IMR-90 (cell line): Measurements from ENCODE around the gene CNPY4. TPM values are rescaled to one million over a fixed set of nuclear protein-coding genes. Genes with fewer than 3 reads are reported as not detected.
A peak's percentile ranks its signal among the peaks of the same experiment; 100 is the strongest.
"Not testable (repeated sequence)": the region's sequence is repeated elsewhere in the genome, so short reads cannot be mapped to it uniquely, and the experiment has no call there.

ENCODE experiments used
- ATAC-seq: fragments of 200-7000 bp; cut with Tn5 transposase; 2 replicates; pipeline ENCODE4 v1.9.1; 2020; ENCODE audit warnings: low read depth, mild to moderate bottlenecking, moderate library complexity
- BruUV-seq: library from RNA; stranded (reverse); fragments of 400-500 nt; replicated peaks from 2 replicates; lab custom pipeline; 2021; lab: Mats Ljungman, UMichigan
- CTCF ChIA-PET: fragments of 300-600 bp; formaldehyde crosslinking; extraction: SDS; loops from one replicate; lab custom pipeline; 2021; ENCODE audit warnings: antibody characterized with exemption; lab: Yijun Ruan, JAX
- POLR2A ChIA-PET: fragments of 300-600 bp; sonication (Branson Sonifier 250); formaldehyde crosslinking; loops from one replicate; lab custom pipeline; 2022; ENCODE audit warnings: antibody characterized with exemption; ENCODE audit not compliant: unreplicated experiment; lab: Charles Lee
- DNase-seq: peaks from one replicate; pipeline ENCODE4 v3.0.0; 2013
- H2AFZ ChIP-seq: replicated peaks from 2 replicates; pipeline ENCODE3; 2013; ENCODE audit warnings: low read length, mild to moderate bottlenecking; ENCODE audit not compliant: poor library complexity
- H2AK5ac ChIP-seq: 2 replicates; pipeline ENCODE4 v1.6.1; 2013; ENCODE audit warnings: low read depth, low read length, inconsistent platforms
- H2AK9ac ChIP-seq: replicated peaks from 2 replicates; pipeline ENCODE3; 2013; ENCODE audit warnings: mild to moderate bottlenecking, low read depth, low read length, moderate library complexity; ENCODE audit not compliant: poor library complexity
- H2BK120ac ChIP-seq: 2 replicates; pipeline ENCODE4 v1.6.1; 2013; ENCODE audit warnings: low read depth, low read length, inconsistent platforms
- H2BK15ac ChIP-seq: 3 replicates; pipeline ENCODE4 v1.6.1; 2013; ENCODE audit warnings: low read depth, low read length, inconsistent platforms
- H2BK20ac ChIP-seq: 2 replicates; pipeline ENCODE4 v1.6.1; 2013; ENCODE audit warnings: low read depth, mild to moderate bottlenecking, inconsistent platforms, low read length, moderate library complexity
- H2BK5ac ChIP-seq: 2 replicates; pipeline ENCODE4 v1.6.1; 2013; ENCODE audit warnings: mild to moderate bottlenecking, low read depth, low read length, inconsistent platforms; ENCODE audit not compliant: poor library complexity, severe bottlenecking
- H3K14ac ChIP-seq: replicated peaks from 2 replicates; pipeline ENCODE4 v1.6.1; 2013; ENCODE audit warnings: low read depth, low read length, inconsistent platforms
- H3K18ac ChIP-seq: 2 replicates; pipeline ENCODE4 v1.6.1; 2013; ENCODE audit warnings: low read depth, low read length, control low read depth
- H3K23ac ChIP-seq: 2 replicates; pipeline ENCODE4 v1.6.1; 2013; ENCODE audit warnings: low read depth, low read length, inconsistent platforms
- H3K27ac ChIP-seq: 2 replicates; pipeline ENCODE4 v1.5.1; 2013; ENCODE audit warnings: mild to moderate bottlenecking, control low read depth, low read length; ENCODE audit not compliant: insufficient read depth
- H3K27me3 ChIP-seq: 2 replicates; pipeline ENCODE4 v1.6.1; 2013; ENCODE audit warnings: low read length; ENCODE audit not compliant: control insufficient read depth, insufficient read depth
- H3K36me3 ChIP-seq: 2 replicates; pipeline ENCODE4 v1.6.1; 2013; ENCODE audit warnings: low read length, mixed read lengths; ENCODE audit not compliant: control insufficient read depth, insufficient read depth
- H3K4ac ChIP-seq: 2 replicates; pipeline ENCODE4 v1.6.1; 2013; ENCODE audit warnings: low read depth, low read length, inconsistent platforms
- H3K4me1 ChIP-seq: 2 replicates; pipeline ENCODE4 v1.6.1; 2013; ENCODE audit warnings: low read length, mixed read lengths; ENCODE audit not compliant: control insufficient read depth, insufficient read depth
- H3K4me2 ChIP-seq: 2 replicates; pipeline ENCODE4 v1.6.1; 2013; ENCODE audit warnings: low read depth, mild to moderate bottlenecking, control low read depth, low read length, moderate library complexity
- H3K4me3 ChIP-seq: 2 replicates; pipeline ENCODE4 v1.5.1; 2013; ENCODE audit warnings: low read depth, mild to moderate bottlenecking, control low read depth, low read length, moderate library complexity; ENCODE audit not compliant: insufficient read depth
- H3K56ac ChIP-seq: 2 replicates; pipeline ENCODE4 v1.6.1; 2013; ENCODE audit warnings: low read length, inconsistent platforms; ENCODE audit not compliant: insufficient read depth; ENCODE audit errors: extremely low read depth
- H3K79me1 ChIP-seq, 2 experiments: 2 replicates each; pipeline ENCODE4 v1.6.1; 2013; ENCODE audit warnings: low read length in 2 of 2, inconsistent platforms in 1 of 2, low read depth in 1 of 2
- H3K9ac ChIP-seq: 2 replicates; pipeline ENCODE4 v1.6.1; 2013; ENCODE audit warnings: low read depth, low read length, control low read depth
- H3K9me1 ChIP-seq: 2 replicates; pipeline ENCODE4 v1.6.1; 2013; ENCODE audit warnings: low read length, inconsistent platforms; ENCODE audit not compliant: insufficient read depth
- H3K9me3 ChIP-seq: 2 replicates; pipeline ENCODE4 v1.6.1; 2013; ENCODE audit warnings: low read length; ENCODE audit not compliant: control insufficient read depth, insufficient read depth
- H4K20me1 ChIP-seq: 2 replicates; pipeline ENCODE4 v1.6.1; 2013; ENCODE audit warnings: low read length, inconsistent platforms; ENCODE audit not compliant: insufficient read depth
- H4K5ac ChIP-seq: 2 replicates; pipeline ENCODE4 v1.6.1; 2013; ENCODE audit warnings: mild to moderate bottlenecking, low read depth, low read length, control low read depth
- H4K8ac ChIP-seq, 2 experiments: 2 replicates each; pipeline ENCODE4 v1.6.1; 2013; ENCODE audit warnings: low read depth in 2 of 2, low read length in 2 of 2, control low read depth in 1 of 2, inconsistent platforms in 1 of 2
- H4K91ac ChIP-seq: 2 replicates; pipeline ENCODE4 v1.6.1; 2013; ENCODE audit warnings: low read depth, low read length, inconsistent platforms; ENCODE audit not compliant: insufficient read depth
- CEBPB ChIP-seq: IDR thresholded peaks from 2 replicates; pipeline ENCODE4 v1.6.1; 2012; ENCODE audit warnings: low read depth, low read length, improper control_type of control experiment
- FOS ChIP-seq: fragments of 150-350 bp; IDR thresholded peaks from 2 replicates; pipeline ENCODE4 v1.6.1; 2016; ENCODE audit warnings: low read depth, low read length
- WGBS, 2 experiments: methylation state at CpG; one replicate each; pipeline versions ENCODE4 v1.1.5 to v1.1.7; 2013; ENCODE audit warnings: missing lambda C conversion rate in 2 of 2; ENCODE audit not compliant: insufficient read length in 1 of 2; ENCODE audit errors: extremely low coverage in 2 of 2; 5-methylcytosine and 5-hydroxymethylcytosine counted together
- dilution Hi-C: fragments of 300-500 bp; cut with HindIII; formaldehyde crosslinking; loops from one replicate; pipeline ENCODE4 v1.14.3; 2018; ENCODE audit warnings: low sequenced_read_pairs; ENCODE audit not compliant: unreplicated experiment
- in situ Hi-C: fragments of 300-500 bp; cut with MboI; formaldehyde crosslinking; loops from 3 replicates; pipeline ENCODE4 v1.14.3; 2019; ENCODE audit warnings: low sequenced_read_pairs, inconsistent platforms, mixed read lengths
- intact Hi-C: fragments of 100-400 bp; cut with micrococcal nuclease; formaldehyde crosslinking; loops from 2 replicates; pipeline ENCODE4 v1.10.0; 2022
- polyA plus RNA-seq, 3 experiments: library from polyadenylated mRNA; depleted of rRNA; stranded (reverse); fragments of >200 nt; gene quantifications; 2 replicates each; pipeline ENCODE4 v1.2.3, GENCODE V29; 2012; ENCODE audit warnings: low replicate concordance in 1 of 3
- total RNA-seq: library from RNA; depleted of rRNA; stranded (reverse); fragments of >200 nt; gene quantifications from 2 replicates; pipeline ENCODE4 v1.2.3, GENCODE V29; 2012

The CNPY4 gene
- total and polyA plus RNA-seq, 2 of the 4 experiments (the other 2 are of a cell fraction), result 13.3 to 21.9 TPM

DNA sequence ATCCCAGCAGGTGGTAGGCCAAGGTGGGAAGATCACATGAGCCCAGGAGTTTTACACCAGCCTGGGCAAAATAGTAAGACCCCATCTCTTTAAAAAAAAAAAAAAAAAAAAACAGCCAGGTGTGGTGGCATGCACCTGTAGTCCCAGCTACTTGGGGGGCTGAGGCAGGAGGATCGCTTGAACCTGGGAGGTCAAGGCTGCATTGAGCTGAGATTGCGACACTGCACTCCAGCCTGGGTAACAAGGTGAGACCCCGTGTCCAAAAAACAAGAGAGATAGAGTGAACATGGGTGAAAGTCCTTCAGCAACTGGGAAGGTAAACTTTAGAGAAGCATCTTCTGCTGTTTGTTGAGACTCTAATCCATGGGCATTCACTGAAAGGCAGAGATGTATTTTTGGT, 23.0 kb downstream of the CNPY4 start:
- Histone ChIP-seq H3K4me1 (no peaks in the 10 kb centered on the region), H2AFZ (no peak overlapping the region), H2BK120ac (no peak overlapping the region), H3K18ac (no peak overlapping the region), H3K56ac (no peak overlapping the region), H4K20me1 (no peaks in the 10 kb centered on the region), H2BK20ac (no peak overlapping the region), H3K36me3 (no peaks in the 10 kb centered on the region), H3K9me1 (no peaks in the 10 kb centered on the region), H4K91ac (no peak overlapping the region), H3K79me1 (no peaks in the 10 kb centered on the region), H4K5ac (no peak overlapping the region), H3K4me3 (no peak overlapping the region), H3K4ac (no peak overlapping the region), H4K8ac (no peak overlapping the region), H3K27ac (no peak overlapping the region), H2BK15ac (no peak overlapping the region), H2BK5ac (no peak overlapping the region), H3K27me3 (no peaks in the 10 kb centered on the region), H2AK5ac (no peak overlapping the region), H3K14ac (no peak overlapping the region), H3K4me2 (no peak overlapping the region), H3K23ac (no peak overlapping the region), H2AK9ac (no peak overlapping the region), H3K9ac (no peak overlapping the region), H3K9me3 (no peaks in the 10 kb centered on the region)
- no peak for ATAC-seq
- BruUV-seq, result no TSS peak
- 83% methylated on average over 1 of the region's 3 CpGs; no CpG with 5 or more reads in 1 of the 2 experiments for WGBS, 2 experiments
- CTCF ChIA-PET, result interaction anchor here (0.6 to 0.9 kb wide), 2 partner anchors 11 to 821 kb away, joined by 3 read pairs; no protein-coding TSS in a partner anchor
- in situ Hi-C loops (no loop called here), intact Hi-C loops (no loop called here), dilution Hi-C loops (no loop called here)
- TF ChIP-seq CEBPB (0 out of 2 replicates have a peak, but pooled peaks have one; percentile 13), FOS (no peak)
- DNase-seq, result no peak
- POLR2A ChIA-PET, result no interaction called here

GRCh38 chr7:100146350-100146749, 26.9 kb downstream of the CNPY4 start:
- H4K8ac ChIP-seq, H3K27ac ChIP-seq, H2BK120ac ChIP-seq, H2AK5ac ChIP-seq, H3K23ac ChIP-seq, H3K18ac ChIP-seq, dilution Hi-C loops, H2BK5ac ChIP-seq, H4K91ac ChIP-seq, H3K9me1 ChIP-seq, H3K36me3 ChIP-seq, H4K20me1 ChIP-seq, intact Hi-C loops, H2BK15ac ChIP-seq, H3K4ac ChIP-seq, H3K9ac ChIP-seq, H2AFZ ChIP-seq, BruUV-seq, H2BK20ac ChIP-seq, H3K56ac ChIP-seq, DNase-seq, H3K4me2 ChIP-seq, H4K5ac ChIP-seq, H3K9me3 ChIP-seq, H3K4me3 ChIP-seq, H2AK9ac ChIP-seq, ATAC-seq, in situ Hi-C loops, H3K4me1 ChIP-seq, H3K27me3 ChIP-seq, POLR2A ChIA-PET, H3K14ac ChIP-seq: not testable (repeated sequence)
- no CpG with 5 or more reads among the region's 4 CpGs for WGBS, 2 experiments
- CTCF ChIA-PET, result interaction anchor here (0.8 kb wide), 1 partner anchor 15 kb away, joined by 6 read pairs; no protein-coding TSS in a partner anchor
- peaks cover 13 to 22% of the 10 kb centered on the region in 2 experiments; a peak in 3 of 4 replicates for H3K79me1 ChIP-seq
